GM18511 (cell line): Measurements from ENCODE around the gene FGF23.

Experiments
- ATAC-seq: cut with Tn5 transposase; IDR thresholded peaks from one replicate; pipeline ENCODE4 v1.9.1; 2021; ENCODE audit warnings: mild to moderate bottlenecking, moderate library complexity; ENCODE audit not compliant: unreplicated experiment

The FGF23 gene

GRCh38 chr12:4320497-4320852 lies 59.0 kb downstream of the FGF23 start:
- ATAC-seq = peak; percentile 43
